ENCODE measurements around the gene CCDC50. TPM values are rescaled to one million over a fixed set of nuclear protein-coding genes. Genes with fewer than 3 reads are reported as not detected.

The CCDC50 gene
- total RNA-seq, 1 donor from 2014 or later = 89.9 TPM

DNA sequence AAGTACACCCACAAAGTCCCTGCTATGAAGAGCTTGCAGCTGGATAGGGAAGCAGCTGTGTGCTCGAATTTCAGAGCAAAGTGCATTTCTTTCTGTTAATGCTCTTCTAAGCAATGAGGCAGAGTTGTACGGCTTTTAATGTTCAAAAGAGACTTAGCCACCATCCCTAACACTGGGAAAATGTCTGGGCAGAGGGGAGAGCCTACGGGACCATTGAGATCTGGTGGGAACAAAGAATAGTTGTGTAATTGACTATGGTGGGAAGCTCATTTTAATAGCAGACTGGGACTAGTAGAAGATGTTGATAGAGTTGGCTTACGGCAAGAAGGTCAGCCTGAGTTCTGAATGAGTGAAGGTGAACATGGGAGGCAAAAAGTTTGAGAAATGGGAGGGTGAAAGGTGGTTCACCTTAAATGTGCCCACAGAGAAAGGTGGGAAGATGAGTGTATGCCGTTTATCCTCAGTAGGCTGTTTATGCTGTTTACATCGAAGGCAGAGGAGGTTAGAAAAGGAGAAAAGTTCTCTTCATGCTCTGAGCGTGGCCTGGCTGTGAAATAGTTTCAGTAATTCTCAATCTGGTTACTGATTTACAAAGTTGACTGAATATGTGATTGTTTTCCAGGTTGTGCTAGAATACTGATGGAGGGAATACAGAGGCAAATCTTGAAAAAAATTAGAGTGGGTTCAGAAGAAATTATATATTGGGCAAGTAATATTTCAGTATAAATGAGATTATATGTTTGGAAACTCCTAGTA, 24.0 kb downstream of the CCDC50 start:
- H3K36me3 ChIP-seq (ENCODE audit: insufficient read depth, low read length) = peaks cover 4% of the 10 kb centered on the region
- H3K27ac ChIP-seq (ENCODE audit: low read depth, low read length) = no peak overlapping the region
- Mint-ChIP-seq H3K36me3 (ENCODE audit: low read depth, unreplicated experiment) (no peaks in the 10 kb centered on the region), H3K9me3 (ENCODE audit: unreplicated experiment) (no peaks in the 10 kb centered on the region), H3K4me3 (ENCODE audit: unreplicated experiment) (no peak overlapping the region), H3K27me3 (ENCODE audit: low read depth, unreplicated experiment) (no peaks in the 10 kb centered on the region), H3K4me1 (ENCODE audit: low read depth, unreplicated experiment) (peaks cover 51% of the 10 kb centered on the region), H3K27ac (ENCODE audit: unreplicated experiment) (no peak overlapping the region)
- H3K79me2 ChIP-seq (ENCODE audit: insufficient read depth, low read length) = peaks cover 95% of the 10 kb centered on the region
- H3K4me2 ChIP-seq (ENCODE audit: low read length) = no peak overlapping the region
- no peak overlapping the region for H2AFZ ChIP-seq (ENCODE audit: low read depth, low read length)
- H3K9ac ChIP-seq (ENCODE audit: low read length) = no peak overlapping the region
- H4K20me1 ChIP-seq (ENCODE audit: insufficient read depth, low read length) = peaks cover 22% of the 10 kb centered on the region
- no peak for FAIRE-seq
- H3K9me3 ChIP-seq (ENCODE audit: insufficient read depth, low read depth, low read length) = no peaks in the 10 kb centered on the region
- no peak for DNase-seq (ENCODE audit: low read depth)
- H3K4me3 ChIP-seq (ENCODE audit: insufficient read depth, low read depth, low read length) = no peak overlapping the region
- TF ChIP-seq, protein P1, sequence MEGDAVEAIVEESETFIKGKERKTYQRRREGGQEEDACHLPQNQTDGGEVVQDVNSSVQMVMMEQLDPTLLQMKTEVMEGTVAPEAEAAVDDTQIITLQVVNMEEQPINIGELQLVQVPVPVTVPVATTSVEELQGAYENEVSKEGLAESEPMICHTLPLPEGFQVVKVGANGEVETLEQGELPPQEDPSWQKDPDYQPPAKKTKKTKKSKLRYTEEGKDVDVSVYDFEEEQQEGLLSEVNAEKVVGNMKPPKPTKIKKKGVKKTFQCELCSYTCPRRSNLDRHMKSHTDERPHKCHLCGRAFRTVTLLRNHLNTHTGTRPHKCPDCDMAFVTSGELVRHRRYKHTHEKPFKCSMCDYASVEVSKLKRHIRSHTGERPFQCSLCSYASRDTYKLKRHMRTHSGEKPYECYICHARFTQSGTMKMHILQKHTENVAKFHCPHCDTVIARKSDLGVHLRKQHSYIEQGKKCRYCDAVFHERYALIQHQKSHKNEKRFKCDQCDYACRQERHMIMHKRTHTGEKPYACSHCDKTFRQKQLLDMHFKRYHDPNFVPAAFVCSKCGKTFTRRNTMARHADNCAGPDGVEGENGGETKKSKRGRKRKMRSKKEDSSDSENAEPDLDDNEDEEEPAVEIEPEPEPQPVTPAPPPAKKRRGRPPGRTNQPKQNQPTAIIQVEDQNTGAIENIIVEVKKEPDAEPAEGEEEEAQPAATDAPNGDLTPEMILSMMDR (IDR thresholded peaks at IDR 0.05; ENCODE audit: insufficient read depth, low read depth, low read length) = no peak
- no peak for TF ChIP-seq EZH2 (IDR thresholded peaks at IDR 0.05; ENCODE audit: insufficient read depth, low read length)
- H3K27me3 ChIP-seq (ENCODE audit: insufficient read depth, low read length) = no peaks in the 10 kb centered on the region
- H3K4me1 ChIP-seq (ENCODE audit: insufficient read depth, low read length) = peaks cover 36% of the 10 kb centered on the region

DNA sequence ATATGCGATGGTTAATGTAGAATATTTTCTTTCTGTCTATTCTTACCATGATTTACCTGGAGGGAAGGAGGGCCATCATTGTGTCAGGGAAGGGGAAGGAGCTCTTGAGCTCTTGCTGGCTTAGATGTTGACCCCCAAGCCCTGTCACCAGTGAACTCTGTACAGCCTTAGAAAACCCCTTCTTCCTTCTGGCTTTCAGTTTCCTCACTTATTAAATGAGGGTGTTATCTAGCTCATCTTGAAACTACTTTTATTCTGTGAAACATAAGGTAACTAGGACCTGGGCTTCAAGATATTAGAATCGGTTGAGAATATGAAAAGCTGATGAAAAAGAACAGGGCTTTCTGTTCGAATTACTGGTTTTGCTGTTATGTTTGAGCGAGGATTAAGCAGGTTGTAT, 26.2 kb downstream of the CCDC50 start:
- Histone ChIP-seq H3K4me2 (ENCODE audit: low read length) (peak overlapping the region; percentile 76), H2AFZ (ENCODE audit: low read depth, low read length) (no peak overlapping the region), H3K36me3 (ENCODE audit: insufficient read depth, low read length) (peaks cover 19% of the 10 kb centered on the region), H3K4me3 (ENCODE audit: insufficient read depth, low read depth, low read length) (no peak overlapping the region), H3K9me3 (ENCODE audit: insufficient read depth, low read depth, low read length) (no peaks in the 10 kb centered on the region), H4K20me1 (ENCODE audit: insufficient read depth, low read length) (peaks cover 14% of the 10 kb centered on the region), H3K27me3 (ENCODE audit: insufficient read depth, low read length) (no peaks in the 10 kb centered on the region), H3K79me2 (ENCODE audit: insufficient read depth, low read length) (peaks cover 94% of the 10 kb centered on the region), H3K9ac (ENCODE audit: low read length) (no peak overlapping the region), H3K27ac (ENCODE audit: low read depth, low read length) (no peak overlapping the region), H3K4me1 (ENCODE audit: insufficient read depth, low read length) (peaks cover 30% of the 10 kb centered on the region)
- TF ChIP-seq, protein P1 (IDR thresholded peaks at IDR 0.05; ENCODE audit: insufficient read depth, low read depth, low read length) = no peak
- no peak for TF ChIP-seq EZH2 (IDR thresholded peaks at IDR 0.05; ENCODE audit: insufficient read depth, low read length)
- H3K9me3 Mint-ChIP-seq (ENCODE audit: unreplicated experiment) = no peaks in the 10 kb centered on the region
- DNase-seq (ENCODE audit: low read depth) (no peak), FAIRE-seq (no peak)
- H3K27me3 Mint-ChIP-seq (ENCODE audit: low read depth, unreplicated experiment) = no peaks in the 10 kb centered on the region
- H3K4me3 Mint-ChIP-seq (ENCODE audit: unreplicated experiment) = peak overlapping the region; percentile 27
- H3K36me3 Mint-ChIP-seq (ENCODE audit: low read depth, unreplicated experiment) = peaks cover 5% of the 10 kb centered on the region
- H3K4me1 Mint-ChIP-seq (ENCODE audit: low read depth, unreplicated experiment) = peaks cover 56% of the 10 kb centered on the region
- H3K27ac Mint-ChIP-seq (ENCODE audit: unreplicated experiment) = peak overlapping the region; percentile 96
